Endothelial cell of umbilical vein (primary cell): ENCODE results near the gene ZPR1. TPM values are rescaled to one million over a fixed set of nuclear protein-coding genes. Genes with fewer than 3 reads are reported as not detected.

ENCODE experiments used
- BruUV-seq: library from RNA; stranded (reverse); fragments of 400-500 nt; replicated peaks from 2 replicates; lab custom pipeline; 2021; lab: Mats Ljungman, UMichigan
- CTCF ChIA-PET: fragments of 300-600, 350-600 bp; sonication (Branson Sonifier 250); formaldehyde crosslinking; loops from one replicate; lab custom pipeline; 2021; ENCODE audit warnings: antibody characterized with exemption, inconsistent platforms; lab: Charles Lee
- POLR2A ChIA-PET: fragments of 300-600, 350-600 bp; sonication (Branson Sonifier 250); formaldehyde crosslinking; loops from one replicate; lab custom pipeline; 2021; ENCODE audit warnings: antibody characterized with exemption, inconsistent platforms; lab: Charles Lee
- DNase-seq: peaks from one replicate; pipeline ENCODE4 v3.0.0-alpha.2; 2011; ENCODE audit warnings: low read depth, low spot score
- FAIRE-seq: peaks from 2 replicates; lab custom pipeline; 2011; peaks lifted over from hg19 to GRCh38; lab: Jason Lieb, UNC
- H2AFZ ChIP-seq: 2 replicates; pipeline ENCODE4 v1.6.0; 2012; ENCODE audit warnings: low read depth, low read length, control low read depth, inconsistent platforms
- H3K27ac ChIP-seq: 2 replicates; pipeline ENCODE4 v1.5.1; 2011; ENCODE audit warnings: low read depth, mild to moderate bottlenecking, control low read depth, low read length, moderate library complexity; ENCODE audit not compliant: insufficient read depth
- H3K27me3 ChIP-seq, 2 experiments: 2 replicates each; pipeline versions ENCODE4 v1.6.0 to v1.6.1; 2011; ENCODE audit warnings: low read length in 2 of 2, mixed read lengths in 1 of 2; ENCODE audit not compliant: control insufficient read depth in 2 of 2, insufficient read depth in 2 of 2
- H3K36me3 ChIP-seq, 2 experiments: 2 replicates in 1 of 2; 3 replicates in 1 of 2; pipeline ENCODE4 v1.5.1; 2011; ENCODE audit warnings: low read length in 2 of 2, mild to moderate bottlenecking in 1 of 2, moderate library complexity in 1 of 2; ENCODE audit not compliant: control insufficient read depth in 2 of 2, insufficient read depth in 2 of 2; ENCODE audit errors: extremely low read depth in 1 of 2
- H3K4me1 ChIP-seq: 3 replicates; pipeline ENCODE4 v1.5.1; 2011; ENCODE audit warnings: mild to moderate bottlenecking, low read length; ENCODE audit not compliant: control insufficient read depth, insufficient read depth; ENCODE audit errors: extremely low read depth
- H3K4me2 ChIP-seq: 2 replicates; pipeline ENCODE4 v1.6.1; 2011; ENCODE audit warnings: low read length, control low read depth, mixed read lengths; ENCODE audit not compliant: insufficient read depth
- H3K4me3 ChIP-seq, 3 experiments: fragments of 200-600 bp in 1 of 3; sonication (generic), shearing (Covaris generic) in 1 of 3; replicated peaks in 1 of 3; 2 replicates each; pipeline ENCODE4 v1.5.1; 2011 to 2016; ENCODE audit warnings: control low read depth in 3 of 3, low read length in 3 of 3, mild to moderate bottlenecking in 2 of 3, inconsistent platforms in 1 of 3, low read depth in 1 of 3, moderate library complexity in 1 of 3; ENCODE audit not compliant: insufficient read depth in 1 of 3
- H3K79me2 ChIP-seq: 2 replicates; pipeline ENCODE4 v1.6.0; 2012; ENCODE audit warnings: low read length, inconsistent platforms; ENCODE audit not compliant: control insufficient read depth, insufficient read depth
- H3K9ac ChIP-seq: replicated peaks from 2 replicates; pipeline ENCODE3; 2011; ENCODE audit warnings: low read length, control low read depth; ENCODE audit not compliant: insufficient read depth; ENCODE audit errors: extremely low read depth
- H3K9me1 ChIP-seq: replicated peaks from 3 replicates; pipeline ENCODE4 v1.6.0; 2011; ENCODE audit warnings: mild to moderate bottlenecking, low read length; ENCODE audit not compliant: control insufficient read depth, insufficient read depth; ENCODE audit errors: extremely low read depth
- H3K9me3 ChIP-seq: replicated peaks from 2 replicates; pipeline ENCODE4 v1.5.1; 2012; ENCODE audit warnings: low read length, inconsistent platforms; ENCODE audit not compliant: control insufficient read depth, insufficient read depth
- H4K20me1 ChIP-seq: replicated peaks from 2 replicates; pipeline ENCODE3; 2011; ENCODE audit warnings: mild to moderate bottlenecking, low read length; ENCODE audit not compliant: control insufficient read depth, insufficient read depth; ENCODE audit errors: extremely low read depth
- EZH2 ChIP-seq: IDR thresholded peaks from 2 replicates; pipeline ENCODE4 v1.6.1; 2012; ENCODE audit warnings: borderline replicate concordance, low read depth, mild to moderate bottlenecking, moderate library complexity, low read length, inconsistent platforms; ENCODE audit not compliant: severe bottlenecking
- FOS ChIP-seq: IDR thresholded peaks from 2 replicates; pipeline ENCODE4 v1.6.1; 2011; ENCODE audit warnings: mild to moderate bottlenecking, low read length, moderate library complexity, borderline replicate concordance; ENCODE audit not compliant: insufficient read depth
- GATA2 ChIP-seq: IDR thresholded peaks from 2 replicates; pipeline ENCODE4 v1.7.0; 2011; ENCODE audit warnings: low read depth, mild to moderate bottlenecking, moderate library complexity, mixed read lengths, low read length; ENCODE audit not compliant: insufficient read length, insufficient read depth
- JUN ChIP-seq: IDR thresholded peaks from 2 replicates; pipeline ENCODE4 v1.6.1; 2011; ENCODE audit warnings: borderline replicate concordance, low read depth; ENCODE audit not compliant: insufficient read length, insufficient read depth
- MYC ChIP-seq: IDR thresholded peaks from one replicate; pipeline ENCODE4 v1.6.1; 2011; ENCODE audit warnings: mild to moderate bottlenecking, low read depth, low read length
- POLR2A ChIP-seq: IDR thresholded peaks from 2 replicates; pipeline ENCODE4 v1.6.1; 2012; ENCODE audit warnings: low read depth, mild to moderate bottlenecking, control low read depth, low read length
- POLR2AphosphoS5 ChIP-seq: IDR thresholded peaks from 2 replicates; pipeline ENCODE4 v1.6.1; 2012; ENCODE audit warnings: low read depth, mild to moderate bottlenecking, control low read depth, low read length, moderate library complexity; ENCODE audit not compliant: insufficient read depth
- dilution Hi-C: fragments of 300-500 bp; cut with MboI; formaldehyde crosslinking; loops from one replicate; pipeline ENCODE4 v1.15.0; 2019; ENCODE audit warnings: low sequenced_read_pairs; ENCODE audit not compliant: extremely low pct_ligation_motif_present
- intact Hi-C: fragments of 100-400 bp; cut with micrococcal nuclease; formaldehyde crosslinking; loops from one replicate; pipeline ENCODE4 v1.10.0; 2022
- polyA plus RNA-seq, 4 experiments: library from polyadenylated mRNA; depleted of rRNA in 3 of 4; stranded (reverse) in 3 of 4; unstranded in 1 of 4; fragments of >200 nt; gene quantifications; 2 replicates each; pipeline versions ENCODE4 v1.2.1 to v1.2.3, GENCODE V29; 2011 to 2012; ENCODE audit warnings: missing spikeins in 1 of 4
- total RNA-seq: library from RNA; stranded (reverse); gene quantifications from 2 replicates; pipeline ENCODE4 v1.2.3, GENCODE V29; 2021

Gene ZPR1
- total and polyA plus RNA-seq, 2 donors (not counting 3 experiments of a cell fraction or from before 2014, with no cell fraction given), result 22.6 to 54.5 TPM

- H3K27ac ChIP-seq, result peak overlapping the region; percentile 52
- H3K9me1 ChIP-seq, result no peaks in the 10 kb centered on the region
- DNase-seq (no peak), FAIRE-seq (no peak)
- POLR2A ChIA-PET, result interaction anchor here (0.7 to 1.4 kb wide), 2 partner anchors 102 to 309 kb away, joined by 3 read pairs; partner anchors contain the start of gene SIK3
- no TSS peak for BruUV-seq
- no peaks in the 10 kb centered on the region for H3K27me3 ChIP-seq
- H3K79me2 ChIP-seq, result peaks cover 15% of the 10 kb centered on the region
- intact Hi-C loops (loop anchor here (1.0 to 5.0 kb wide), 2 partner anchors 16 to 539 kb away; partner anchors contain the start of genes BUD13 and CEP164), dilution Hi-C loops (no loop called here)
- H4K20me1 ChIP-seq, result no peaks in the 10 kb centered on the region
- H3K4me1 ChIP-seq, result peaks cover 13% of the 10 kb centered on the region
- TF ChIP-seq GATA2 (no peak), POLR2AphosphoS5 (no peak), POLR2A (no peak), EZH2 (no peak), FOS (no peak), MYC (no peak)
- peak overlapping the region; percentile 76 to 92 (median 88) for H3K4me3 ChIP-seq
- peak overlapping the region; percentile 96 for H3K4me2 ChIP-seq
- CTCF ChIA-PET, result interaction anchor here (1.4 to 6.2 kb wide), 6 partner anchors 33 to 438 kb away, joined by 4 to 272 read pairs (median 20); partner anchors contain the start of gene APOA1
- H2AFZ ChIP-seq, result peak overlapping the region; percentile 92
- peak overlapping the region; percentile 88 for H3K9ac ChIP-seq
- H3K36me3 ChIP-seq, result peaks cover 14 to 16% of the 10 kb centered on the region in 2 experiments
- no peaks in the 10 kb centered on the region for H3K9me3 ChIP-seq
These were observed 711 bp upstream of the ZPR1 start for GRCh38 chr11:116788534-116788933.

GRCh38 chr11:116787436-116787785, 412 bp downstream of the ZPR1 start:
- Histone ChIP-seq H3K27me3 (no peaks in the 10 kb centered on the region), H4K20me1 (no peaks in the 10 kb centered on the region), H3K4me2 (peak overlapping the region; percentile 63), H3K9me3 (no peaks in the 10 kb centered on the region), H3K4me3 (peak overlapping the region; percentile 76 to 92 (median 88)), H3K9ac (peak overlapping the region; percentile 88), H2AFZ (peak overlapping the region; percentile 92), H3K4me1 (peaks cover 13% of the 10 kb centered on the region), H3K27ac (peak overlapping the region; percentile 40), H3K9me1 (no peaks in the 10 kb centered on the region), H3K36me3 (peaks cover 21 to 28% of the 10 kb centered on the region in 2 experiments), H3K79me2 (peaks cover 15% of the 10 kb centered on the region)
- no peak for DNase-seq
- dilution Hi-C loops, result no loop called here
- intact Hi-C loops, result loop anchor here (5.0 kb wide), 1 partner anchor 540 kb away; the partner anchor contains the start of gene CEP164
- TF ChIP-seq MYC, result no peak
- no peak for TF ChIP-seq EZH2
- TF ChIP-seq GATA2, result no peak
- no peak for TF ChIP-seq FOS
- TF ChIP-seq POLR2A, result no peak
- no peak for TF ChIP-seq JUN
- BruUV-seq, result no TSS peak
- POLR2A ChIA-PET, result interaction anchor here (0.5 to 1.4 kb wide), 4 partner anchors 69 to 414 kb away, joined by 3 to 8 read pairs (median 3); partner anchors contain the start of gene SIK3
- FAIRE-seq, result no peak
- CTCF ChIA-PET, result interaction anchor here (1.0 to 6.2 kb wide), 8 partner anchors 13 to 440 kb away, joined by 3 to 210 read pairs (median 4); no protein-coding TSS in a partner anchor
